PC-9 (cell line): ENCODE results near the gene ST8SIA6. TPM values are rescaled to one million over a fixed set of nuclear protein-coding genes. Genes with fewer than 3 reads are reported as not detected.

ENCODE experiments used
- BruUV-seq: library from RNA; stranded (reverse); fragments of 400-500 nt; replicated peaks from 2 replicates; lab custom pipeline; 2021; lab: Mats Ljungman, UMichigan
- CTCF ChIA-PET: fragments of 300-600 bp; sonication (Branson Sonifier 250); formaldehyde crosslinking; loops from one replicate; lab custom pipeline; 2022; ENCODE audit warnings: antibody characterized with exemption; lab: Charles Lee
- POLR2A ChIA-PET: fragments of 300-600 bp; sonication (Branson Sonifier 250); formaldehyde crosslinking; loops from one replicate; lab custom pipeline; 2022; ENCODE audit warnings: antibody characterized with exemption; ENCODE audit not compliant: unreplicated experiment; lab: Charles Lee
- DNase-seq, 2 experiments: peaks; one replicate each; pipeline versions ENCODE4 v3.0.0 to v3.0.0-alpha.2; 2015 to 2022; ENCODE audit warnings: mixed read lengths in 1 of 2
- H2AFZ ChIP-seq: fragments of 200-600 bp; sonication (generic); 2 replicates; pipeline ENCODE4 v1.8.1; 2017; ENCODE audit warnings: antibody characterized with exemption
- H3F3A ChIP-seq: fragments of 200-600 bp; sonication (generic); 2 replicates; pipeline ENCODE4 v1.8.1; 2017; ENCODE audit warnings: antibody characterized with exemption, mild to moderate bottlenecking, low read depth; ENCODE audit not compliant: insufficient read depth
- H3K27ac ChIP-seq: fragments of 200-600 bp; sonication (generic); 2 replicates; pipeline ENCODE4 v1.6.1; 2016; ENCODE audit warnings: mixed run types
- H3K27me3 ChIP-seq: fragments of 200-600 bp; sonication (generic); 2 replicates; pipeline ENCODE4 v1.6.1; 2016; ENCODE audit warnings: low read depth, mixed run types; ENCODE audit not compliant: insufficient read depth
- H3K36me3 ChIP-seq: fragments of 200-600 bp; sonication (generic); 2 replicates; pipeline ENCODE4 v1.6.1; 2016; ENCODE audit warnings: low read depth, mixed run types
- H3K4me1 ChIP-seq: fragments of 200-600 bp; sonication (generic); replicated peaks from 2 replicates; pipeline ENCODE4 v1.6.1; 2016; ENCODE audit warnings: mixed run types; ENCODE audit not compliant: insufficient read depth
- H3K4me2 ChIP-seq: fragments of 200-600 bp; sonication (generic); 2 replicates; pipeline ENCODE4 v1.6.1; 2017; ENCODE audit warnings: mixed run types
- H3K4me3 ChIP-seq: fragments of 200-600 bp; sonication (generic); 2 replicates; pipeline ENCODE4 v1.6.1; 2016; ENCODE audit warnings: mixed run types
- H3K79me2 ChIP-seq: fragments of 200-600 bp; sonication (generic); 2 replicates; pipeline ENCODE4 v1.6.1; 2017; ENCODE audit warnings: low read depth, mixed run types
- H3K9me2 ChIP-seq: fragments of 200-600 bp; sonication (generic); 2 replicates; pipeline ENCODE4 v1.8.1; 2017; ENCODE audit warnings: mild to moderate bottlenecking; ENCODE audit not compliant: insufficient read depth
- H3K9me3 ChIP-seq: fragments of 200-600 bp; sonication (generic); 2 replicates; pipeline ENCODE4 v1.8.1; 2016; ENCODE audit warnings: low read depth; ENCODE audit not compliant: insufficient read depth
- H4K20me1 ChIP-seq: fragments of 200-600 bp; sonication (generic); 2 replicates; pipeline ENCODE4 v1.8.1; 2017; ENCODE audit not compliant: insufficient read depth
- EZH2 ChIP-seq: fragments of 200-600 bp; sonication (generic); IDR thresholded peaks from 2 replicates; pipeline ENCODE4 v1.8.0; 2017; ENCODE audit warnings: antibody characterized with exemption, low read depth
- intact Hi-C: fragments of 100-400 bp; cut with micrococcal nuclease; formaldehyde crosslinking; loops from one replicate; pipeline ENCODE4 v1.10.0; 2022; ENCODE audit not compliant: unreplicated experiment
- total RNA-seq: library from RNA; stranded (reverse); gene quantifications from 2 replicates; pipeline ENCODE4 v1.2.3, GENCODE V29; 2021
- TF ChIP-seq, protein P1 (sequence below): fragments of 200-600 bp; sonication (generic); conservative IDR thresholded peaks from 2 replicates; pipeline ENCODE4 v1.6.1; 2017; ENCODE audit warnings: mixed run types, antibody characterized with exemption, mild to moderate bottlenecking, moderate library complexity

Gene ST8SIA6
- total RNA-seq, 1 experiment from 2014 or later: 2.1 TPM

DNA sequence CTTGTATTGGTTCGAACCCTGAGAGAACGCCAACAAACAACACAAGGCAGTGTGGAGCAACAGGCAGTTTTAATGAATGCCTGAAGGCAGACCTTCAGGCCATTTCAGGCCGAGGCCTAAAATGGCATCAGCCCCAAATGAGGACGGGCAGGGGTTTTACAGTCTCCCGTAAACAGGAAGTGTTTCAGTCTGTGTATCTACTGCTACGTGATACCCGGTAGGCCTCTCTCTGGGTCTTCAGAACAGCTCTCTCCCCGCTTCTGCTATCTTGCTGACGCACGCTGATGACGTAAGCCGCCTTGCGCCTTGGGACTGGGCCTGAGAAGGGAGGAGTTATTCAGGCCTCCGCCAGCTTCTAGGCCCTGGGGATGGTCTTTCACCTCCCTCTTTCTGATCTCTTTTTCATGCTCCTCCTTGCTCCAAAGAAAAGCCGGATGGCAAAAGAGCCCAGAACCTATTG, 67.7 kb downstream of the ST8SIA6 start:
- no peak for DNase-seq
- no peaks in the 10 kb centered on the region for H4K20me1 ChIP-seq
- POLR2A ChIA-PET: no interaction called here
- no peak overlapping the region for H3K4me2 ChIP-seq
- no TSS peak for BruUV-seq
- no peaks in the 10 kb centered on the region for H3K79me2 ChIP-seq
- H3K4me1 ChIP-seq: peaks cover 23% of the 10 kb centered on the region
- no peaks in the 10 kb centered on the region for H3K9me2 ChIP-seq
- no peak overlapping the region for H2AFZ ChIP-seq
- no peak overlapping the region for H3K4me3 ChIP-seq
- no peaks in the 10 kb centered on the region for H3K27me3 ChIP-seq
- intact Hi-C loops: no loop called here
- H3K36me3 ChIP-seq: no peaks in the 10 kb centered on the region
- TF ChIP-seq, protein P1, sequence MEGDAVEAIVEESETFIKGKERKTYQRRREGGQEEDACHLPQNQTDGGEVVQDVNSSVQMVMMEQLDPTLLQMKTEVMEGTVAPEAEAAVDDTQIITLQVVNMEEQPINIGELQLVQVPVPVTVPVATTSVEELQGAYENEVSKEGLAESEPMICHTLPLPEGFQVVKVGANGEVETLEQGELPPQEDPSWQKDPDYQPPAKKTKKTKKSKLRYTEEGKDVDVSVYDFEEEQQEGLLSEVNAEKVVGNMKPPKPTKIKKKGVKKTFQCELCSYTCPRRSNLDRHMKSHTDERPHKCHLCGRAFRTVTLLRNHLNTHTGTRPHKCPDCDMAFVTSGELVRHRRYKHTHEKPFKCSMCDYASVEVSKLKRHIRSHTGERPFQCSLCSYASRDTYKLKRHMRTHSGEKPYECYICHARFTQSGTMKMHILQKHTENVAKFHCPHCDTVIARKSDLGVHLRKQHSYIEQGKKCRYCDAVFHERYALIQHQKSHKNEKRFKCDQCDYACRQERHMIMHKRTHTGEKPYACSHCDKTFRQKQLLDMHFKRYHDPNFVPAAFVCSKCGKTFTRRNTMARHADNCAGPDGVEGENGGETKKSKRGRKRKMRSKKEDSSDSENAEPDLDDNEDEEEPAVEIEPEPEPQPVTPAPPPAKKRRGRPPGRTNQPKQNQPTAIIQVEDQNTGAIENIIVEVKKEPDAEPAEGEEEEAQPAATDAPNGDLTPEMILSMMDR: no peak
- TF ChIP-seq EZH2: no peak
- H3F3A ChIP-seq: peaks cover 15% of the 10 kb centered on the region
- H3K27ac ChIP-seq: no peak overlapping the region
- no peaks in the 10 kb centered on the region for H3K9me3 ChIP-seq
- CTCF ChIA-PET: no interaction called here

DNA sequence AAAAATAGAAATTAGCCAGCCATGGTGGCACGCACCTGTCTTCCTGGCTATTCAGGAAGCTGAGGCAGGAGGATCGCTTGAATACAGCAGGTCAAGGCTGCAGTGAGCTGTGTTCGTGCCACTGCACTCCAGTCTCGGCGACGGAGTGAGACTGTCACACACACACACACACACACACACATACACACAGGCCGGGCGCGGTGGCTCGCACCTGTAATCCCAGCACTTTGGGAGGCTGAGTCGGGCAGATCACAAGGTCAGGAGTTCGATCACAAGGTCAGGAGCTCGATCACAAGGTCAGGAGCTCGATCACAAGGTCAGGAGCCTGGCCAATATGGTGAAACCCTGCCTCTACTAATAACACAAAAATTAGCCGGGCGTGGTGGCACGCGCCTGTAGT, 68.4 kb downstream of the ST8SIA6 start:
- H3K79me2 ChIP-seq: no peaks in the 10 kb centered on the region
- H3K27me3 ChIP-seq: no peaks in the 10 kb centered on the region
- ChIA-PET CTCF (no interaction called here), POLR2A (no interaction called here)
- no peak overlapping the region for H3K27ac ChIP-seq
- no peaks in the 10 kb centered on the region for H4K20me1 ChIP-seq
- H3K4me3 ChIP-seq: no peak overlapping the region
- no peak overlapping the region for H3K4me2 ChIP-seq
- no peak for DNase-seq
- H3K4me1 ChIP-seq: peaks cover 23% of the 10 kb centered on the region
- H3K9me3 ChIP-seq: no peaks in the 10 kb centered on the region
- no TSS peak for BruUV-seq
- TF ChIP-seq, protein P1: no peak
- TF ChIP-seq EZH2: no peak
- intact Hi-C loops: no loop called here
- no peaks in the 10 kb centered on the region for H3K9me2 ChIP-seq
- no peak overlapping the region for H2AFZ ChIP-seq
- no peaks in the 10 kb centered on the region for H3K36me3 ChIP-seq
- H3F3A ChIP-seq: peaks cover 15% of the 10 kb centered on the region

DNA sequence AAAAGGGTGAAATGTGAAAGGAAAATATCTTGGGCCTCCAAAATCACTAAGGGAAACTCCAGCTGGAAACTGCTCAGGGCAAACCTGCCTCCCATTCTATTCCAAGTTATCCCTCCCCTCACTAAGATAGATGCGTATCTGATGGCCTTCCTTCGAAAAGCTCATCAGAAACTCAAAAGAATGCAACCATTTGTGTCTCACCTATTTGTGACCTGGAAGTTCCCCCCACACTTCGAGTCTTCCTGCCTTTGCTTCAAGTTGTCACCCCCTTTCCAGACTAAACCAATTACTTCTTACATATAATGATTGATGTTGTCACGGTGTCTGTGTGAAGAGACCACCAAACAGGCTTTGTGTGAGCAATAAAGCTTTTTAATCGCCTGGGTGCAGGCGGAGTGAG, 69.3 kb downstream of the ST8SIA6 start:
- CTCF ChIA-PET: no interaction called here

More for the DNA sequence above, 69.3 kb downstream of the ST8SIA6 start:
- no peak for DNase-seq
- no peaks in the 10 kb centered on the region for H3K79me2 ChIP-seq
- BruUV-seq: no TSS peak
- H4K20me1 ChIP-seq: no peaks in the 10 kb centered on the region
- H3K9me3 ChIP-seq: no peaks in the 10 kb centered on the region
- intact Hi-C loops: no loop called here
- no peaks in the 10 kb centered on the region for H3K27me3 ChIP-seq
- H2AFZ ChIP-seq: no peak overlapping the region
- H3F3A ChIP-seq: peaks cover 15% of the 10 kb centered on the region
- TF ChIP-seq, protein P1: no peak
- TF ChIP-seq EZH2: no peak
- peaks cover 23% of the 10 kb centered on the region for H3K4me1 ChIP-seq
- H3K36me3 ChIP-seq: no peaks in the 10 kb centered on the region
- H3K27ac ChIP-seq: no peak overlapping the region
- H3K4me3 ChIP-seq: no peak overlapping the region
- POLR2A ChIA-PET: interaction anchor here (0.7 kb wide), 2 partner anchors 24 to 436 kb away, joined by 3 to 9 read pairs; no protein-coding TSS in a partner anchor
- no peaks in the 10 kb centered on the region for H3K9me2 ChIP-seq
- no peak overlapping the region for H3K4me2 ChIP-seq
